ENCODE results near the gene CAPRIN2.

Gene CAPRIN2

GRCh38 chr12:30696486-30696885, 58.3 kb downstream of the CAPRIN2 start:
- DNase-seq = peak; percentile 11

GRCh38 chr12:30696103-30696408, 58.7 kb downstream of the CAPRIN2 start:
- DNase-seq = no peak

- peak; percentile 96 for DNase-seq
Measured at GRCh38 chr12:30695199-30696102, 59.3 kb downstream of the CAPRIN2 start, which contains the start of gene IPO8. TSS of gene IPO8 (minus strand) at chr12:30695869. CDS start at chr12:30695647, 222 bp downstream.

- peak; percentile 64 for DNase-seq
Measured at GRCh38 chr12:30694412-30695198, 60.1 kb downstream of the CAPRIN2 start.

GRCh38 chr12:30692470-30692869, 62.3 kb downstream of the CAPRIN2 start:
- no peak for DNase-seq

- no peak for DNase-seq
Measured at GRCh38 chr12:30691122-30691879, 63.5 kb downstream of the CAPRIN2 start.

- DNase-seq = no peak
Measured at GRCh38 chr12:30687265-30687986, 67.3 kb downstream of the CAPRIN2 start.

- no peak for DNase-seq
Measured at GRCh38 chr12:30679241-30679640, 75.5 kb downstream of the CAPRIN2 start.

GRCh38 chr12:30678221-30678620, 76.5 kb downstream of the CAPRIN2 start:
- DNase-seq = no peak

GRCh38 chr12:30661210-30661609, 93.5 kb downstream of the CAPRIN2 start:
- DNase-seq = no peak
